Activated T-cell treated with anti-CD3 and anti-CD28 coated beads, Interleukin-2, amount 50 U/mL, for 4 hours (primary cell): Measurements from ENCODE around the gene COA1. TPM values are rescaled to one million over a fixed set of nuclear protein-coding genes. Genes with fewer than 3 reads are reported as not detected.
A peak's percentile ranks its signal among the peaks of the same experiment; 100 is the strongest.

Source experiments
- ATAC-seq, 2 donors: fragments of 200-7000 bp; cut with Tn5 transposase; one replicate each; pipeline ENCODE4 v1.10.0; 2021
- DNase-seq: peaks from one replicate; pipeline ENCODE4 v3.0.0-alpha.2; 2020
- H3K27me3 Mint-ChIP-seq: one replicate; pipeline ENCODE4 v1.8.0; 2021; ENCODE audit warnings: low read depth, mixed read lengths
- H3K36me3 Mint-ChIP-seq: one replicate; pipeline ENCODE4 v1.8.0; 2022; ENCODE audit warnings: mixed read lengths; ENCODE audit not compliant: insufficient read depth
- H3K4me1 Mint-ChIP-seq: one replicate; pipeline ENCODE4 v1.8.0; 2021; ENCODE audit warnings: low read depth, mixed read lengths
- H3K4me3 Mint-ChIP-seq: one replicate; pipeline ENCODE4 v1.8.0; 2021; ENCODE audit warnings: mild to moderate bottlenecking, moderate library complexity, mixed read lengths
- H3K9me3 Mint-ChIP-seq: one replicate; pipeline ENCODE4 v1.8.0; 2021; ENCODE audit warnings: mixed read lengths
- total RNA-seq, 3 donors: library from RNA; stranded (reverse); gene quantifications; one replicate each; pipeline ENCODE4 v1.2.1, GENCODE V29; 2021

The COA1 gene
- total RNA-seq, 3 donors from 2014 or later, result 51.4 to 56.7 (median 51.5) TPM

GRCh38 chr7:43653466-43653865, 75.9 kb downstream of the COA1 start:
- no peaks in the 10 kb centered on the region for H3K27me3 Mint-ChIP-seq
- no peak overlapping the region for H3K4me3 Mint-ChIP-seq
- no peak for DNase-seq
- no peak for ATAC-seq
- no peaks in the 10 kb centered on the region for H3K9me3 Mint-ChIP-seq
- peaks cover 78% of the 10 kb centered on the region for H3K4me1 Mint-ChIP-seq
- peaks cover 24% of the 10 kb centered on the region for H3K36me3 Mint-ChIP-seq

- peaks cover 81% of the 10 kb centered on the region for H3K4me1 Mint-ChIP-seq
- H3K27me3 Mint-ChIP-seq, result no peaks in the 10 kb centered on the region
- peaks cover 23% of the 10 kb centered on the region for H3K36me3 Mint-ChIP-seq
- H3K4me3 Mint-ChIP-seq, result no peak overlapping the region
- no peak for ATAC-seq
- no peak for DNase-seq
- H3K9me3 Mint-ChIP-seq, result no peaks in the 10 kb centered on the region
These were observed 77.0 kb downstream of the COA1 start for GRCh38 chr7:43652364-43652763.

GRCh38 chr7:43650457-43651052, 78.8 kb downstream of the COA1 start:
- H3K4me3 Mint-ChIP-seq, result peak overlapping the region; percentile 76

GRCh38 chr7:43649755-43650274, 79.5 kb downstream of the COA1 start:
- peak overlapping the region; percentile 76 for H3K4me3 Mint-ChIP-seq
- peaks cover 39% of the 10 kb centered on the region for H3K36me3 Mint-ChIP-seq
- ATAC-seq, result peak; percentile 36 to 42
- peak; percentile 40 for DNase-seq
- no peaks in the 10 kb centered on the region for H3K9me3 Mint-ChIP-seq
- no peaks in the 10 kb centered on the region for H3K27me3 Mint-ChIP-seq
- peaks cover 95% of the 10 kb centered on the region for H3K4me1 Mint-ChIP-seq

More at GRCh38 chr7:43650457-43651052, 78.8 kb downstream of the COA1 start:
- Mint-ChIP-seq H3K36me3 (peaks cover 34% of the 10 kb centered on the region), H3K4me1 (peaks cover 90% of the 10 kb centered on the region), H3K9me3 (no peaks in the 10 kb centered on the region), H3K27me3 (no peaks in the 10 kb centered on the region)
- no peak for DNase-seq
- no peak for ATAC-seq

- Mint-ChIP-seq H3K4me3 (peak overlapping the region; percentile 76), H3K4me1 (peaks cover 96% of the 10 kb centered on the region), H3K9me3 (no peaks in the 10 kb centered on the region), H3K27me3 (no peaks in the 10 kb centered on the region), H3K36me3 (peaks cover 43% of the 10 kb centered on the region)
- ATAC-seq, result peak; percentile 41 to 46
- DNase-seq, result peak; percentile 47
These were observed 80.6 kb downstream of the COA1 start for GRCh38 chr7:43648473-43649406.

- no peaks in the 10 kb centered on the region for H3K27me3 Mint-ChIP-seq
- peaks cover 97% of the 10 kb centered on the region for H3K4me1 Mint-ChIP-seq
- ATAC-seq (peak; percentile 74 to 79), DNase-seq (no peak)
- H3K36me3 Mint-ChIP-seq, result peaks cover 49% of the 10 kb centered on the region
- peak overlapping the region; percentile 76 for H3K4me3 Mint-ChIP-seq
- no peaks in the 10 kb centered on the region for H3K9me3 Mint-ChIP-seq
These were observed 81.5 kb downstream of the COA1 start for GRCh38 chr7:43647673-43648472.

GRCh38 chr7:43647339-43647672, 82.0 kb downstream of the COA1 start:
- H3K4me1 Mint-ChIP-seq, result peaks cover 97% of the 10 kb centered on the region
- H3K36me3 Mint-ChIP-seq, result peaks cover 52% of the 10 kb centered on the region
- ATAC-seq, result no peak
- DNase-seq, result no peak
- no peaks in the 10 kb centered on the region for H3K27me3 Mint-ChIP-seq
- peak overlapping the region; percentile 19 for H3K4me3 Mint-ChIP-seq
- no peaks in the 10 kb centered on the region for H3K9me3 Mint-ChIP-seq

GRCh38 chr7:43646603-43647338, 82.6 kb downstream of the COA1 start:
- Mint-ChIP-seq H3K27me3 (no peaks in the 10 kb centered on the region), H3K36me3 (peaks cover 50% of the 10 kb centered on the region), H3K4me3 (peak overlapping the region; percentile 19), H3K4me1 (peaks cover 92% of the 10 kb centered on the region), H3K9me3 (no peaks in the 10 kb centered on the region)
- DNase-seq, result no peak
- ATAC-seq, result no peak

- Mint-ChIP-seq H3K9me3 (no peaks in the 10 kb centered on the region), H3K4me3 (no peak overlapping the region)
These were observed 83.6 kb downstream of the COA1 start for GRCh38 chr7:43645699-43646226.

GRCh38 chr7:43643846-43644245, 85.5 kb downstream of the COA1 start:
- ATAC-seq, result no peak
- Mint-ChIP-seq H3K36me3 (peaks cover 57% of the 10 kb centered on the region), H3K4me1 (peaks cover 88% of the 10 kb centered on the region), H3K4me3 (no peak overlapping the region), H3K9me3 (no peaks in the 10 kb centered on the region), H3K27me3 (no peaks in the 10 kb centered on the region)
- no peak for DNase-seq

More at GRCh38 chr7:43645699-43646226, 83.6 kb downstream of the COA1 start:
- no peak for DNase-seq
- H3K36me3 Mint-ChIP-seq, result peaks cover 46% of the 10 kb centered on the region
- ATAC-seq, result no peak
- peaks cover 89% of the 10 kb centered on the region for H3K4me1 Mint-ChIP-seq
- H3K27me3 Mint-ChIP-seq, result no peaks in the 10 kb centered on the region

- ATAC-seq, result no peak
- H3K36me3 Mint-ChIP-seq, result peaks cover 59% of the 10 kb centered on the region
- peaks cover 87% of the 10 kb centered on the region for H3K4me1 Mint-ChIP-seq
- H3K4me3 Mint-ChIP-seq, result no peak overlapping the region
- no peaks in the 10 kb centered on the region for H3K9me3 Mint-ChIP-seq
- no peak for DNase-seq
- H3K27me3 Mint-ChIP-seq, result no peaks in the 10 kb centered on the region
These were observed 86.3 kb downstream of the COA1 start for GRCh38 chr7:43642897-43643630.

- peaks cover 64% of the 10 kb centered on the region for H3K36me3 Mint-ChIP-seq
- DNase-seq (no peak), ATAC-seq (no peak)
- H3K4me3 Mint-ChIP-seq, result no peak overlapping the region
- H3K4me1 Mint-ChIP-seq, result peaks cover 86% of the 10 kb centered on the region
- H3K27me3 Mint-ChIP-seq, result no peaks in the 10 kb centered on the region
- no peaks in the 10 kb centered on the region for H3K9me3 Mint-ChIP-seq
These were observed 88.6 kb downstream of the COA1 start for GRCh38 chr7:43640679-43641078.
